DOHH2 (cell line): ENCODE data around the gene AGBL4.

Source experiments
- H3F3A ChIP-seq: fragments of 200-600 bp; sonication (generic), shearing (Covaris generic); 2 replicates; pipeline ENCODE4 v1.6.0; 2016; ENCODE audit warnings: antibody characterized with exemption, mild to moderate bottlenecking; ENCODE audit not compliant: control insufficient read depth, insufficient read depth
- H3K27ac ChIP-seq: fragments of 200-600 bp; sonication (generic); 2 replicates; pipeline ENCODE4 v1.5.1; 2014; ENCODE audit warnings: low read depth, mild to moderate bottlenecking, low read length, moderate library complexity
- H3K27me3 ChIP-seq: fragments of 200-600 bp; sonication (generic); 2 replicates; pipeline ENCODE4 v1.6.1; 2014; ENCODE audit warnings: mild to moderate bottlenecking, low read length, mixed read lengths; ENCODE audit not compliant: control insufficient read depth
- H3K36me3 ChIP-seq: fragments of 200-600 bp; sonication (generic); 2 replicates; pipeline ENCODE4 v1.6.1; 2014; ENCODE audit warnings: mild to moderate bottlenecking, low read length, moderate library complexity, mixed read lengths; ENCODE audit not compliant: control insufficient read depth
- H3K4me1 ChIP-seq: fragments of 200-600 bp; sonication (generic); 2 replicates; pipeline ENCODE4 v1.6.1; 2014; ENCODE audit warnings: mild to moderate bottlenecking, low read length, mixed read lengths; ENCODE audit not compliant: control insufficient read depth
- H3K4me2 ChIP-seq: fragments of 200-600 bp; sonication (generic); 2 replicates; pipeline ENCODE4 v1.6.0; 2014; ENCODE audit warnings: mild to moderate bottlenecking, low read length, moderate library complexity
- H3K4me3 ChIP-seq: fragments of 200-600 bp; sonication (generic); 2 replicates; pipeline ENCODE4 v1.5.1; 2014; ENCODE audit warnings: mild to moderate bottlenecking, low read length, mixed read lengths
- H3K79me2 ChIP-seq: fragments of 200-600 bp; sonication (generic); 2 replicates; pipeline ENCODE4 v1.6.1; 2014; ENCODE audit warnings: mild to moderate bottlenecking, low read length, mixed read lengths; ENCODE audit not compliant: control insufficient read depth
- H3K9me2 ChIP-seq: fragments of 200-600 bp; sonication (generic); replicated peaks from 2 replicates; pipeline ENCODE4 v1.6.1; 2014; ENCODE audit warnings: mild to moderate bottlenecking, low read length, mixed read lengths; ENCODE audit not compliant: control insufficient read depth
- H3K9me3 ChIP-seq: fragments of 200-600 bp; sonication (generic); 2 replicates; pipeline ENCODE4 v1.6.1; 2014; ENCODE audit warnings: antibody characterized with exemption, low read length, mixed read lengths; ENCODE audit not compliant: control insufficient read depth, insufficient read depth
- H4K20me1 ChIP-seq: fragments of 200-600 bp; sonication (generic); 2 replicates; pipeline ENCODE4 v1.6.0; 2014; ENCODE audit warnings: low read depth, mild to moderate bottlenecking, antibody characterized with exemption, low read length, moderate library complexity; ENCODE audit not compliant: control insufficient read depth, insufficient read depth
- CTCF ChIP-seq: fragments of 200-600 bp; sonication (generic); IDR thresholded peaks from one replicate; pipeline ENCODE4 v1.5.1; 2014; ENCODE audit warnings: antibody characterized with exemption, mild to moderate bottlenecking, low read depth, low read length; ENCODE audit not compliant: poor library complexity, severe bottlenecking
- EZH2phosphoT487 ChIP-seq: fragments of 200-600 bp; sonication (generic); IDR thresholded peaks from 2 replicates; pipeline ENCODE4 v1.6.1; 2017; ENCODE audit warnings: borderline replicate concordance, mild to moderate bottlenecking, antibody characterized with exemption, low read length, moderate library complexity, mixed read lengths

Gene AGBL4

GRCh38 chr1:48726557-48727215 is 1297.1 kb downstream of the AGBL4 start:
- no peaks in the 10 kb centered on the region for H3K36me3 ChIP-seq
- no peaks in the 10 kb centered on the region for H3F3A ChIP-seq
- H3K4me3 ChIP-seq = no peak overlapping the region
- H3K27me3 ChIP-seq = no peaks in the 10 kb centered on the region
- H3K9me3 ChIP-seq = no peaks in the 10 kb centered on the region
- H3K9me2 ChIP-seq = no peaks in the 10 kb centered on the region
- no peaks in the 10 kb centered on the region for H3K4me1 ChIP-seq
- no peaks in the 10 kb centered on the region for H4K20me1 ChIP-seq
- TF ChIP-seq EZH2phosphoT487 = no peak
- TF ChIP-seq CTCF = no peak
- H3K79me2 ChIP-seq = no peaks in the 10 kb centered on the region
- H3K4me2 ChIP-seq = no peak overlapping the region
- no peak overlapping the region for H3K27ac ChIP-seq

GRCh38 chr1:48726139-48726538 is 1297.6 kb downstream of the AGBL4 start:
- TF ChIP-seq EZH2phosphoT487 = no peak
- H3F3A ChIP-seq = no peaks in the 10 kb centered on the region
- no peaks in the 10 kb centered on the region for H4K20me1 ChIP-seq
- H3K36me3 ChIP-seq = no peaks in the 10 kb centered on the region
- no peaks in the 10 kb centered on the region for H3K27me3 ChIP-seq
- H3K79me2 ChIP-seq = no peaks in the 10 kb centered on the region
- no peaks in the 10 kb centered on the region for H3K4me1 ChIP-seq
- H3K27ac ChIP-seq = no peak overlapping the region
- H3K4me3 ChIP-seq = no peak overlapping the region
- no peaks in the 10 kb centered on the region for H3K9me2 ChIP-seq
- no peak overlapping the region for H3K4me2 ChIP-seq
- H3K9me3 ChIP-seq = no peaks in the 10 kb centered on the region

GRCh38 chr1:48725341-48726046 is 1298.3 kb downstream of the AGBL4 start:
- H3K27me3 ChIP-seq = no peaks in the 10 kb centered on the region
- H4K20me1 ChIP-seq = no peaks in the 10 kb centered on the region
- H3K4me2 ChIP-seq = no peak overlapping the region
- no peaks in the 10 kb centered on the region for H3F3A ChIP-seq
- no peaks in the 10 kb centered on the region for H3K4me1 ChIP-seq
- TF ChIP-seq CTCF (no peak), EZH2phosphoT487 (no peak)
- no peak overlapping the region for H3K27ac ChIP-seq
- no peak overlapping the region for H3K4me3 ChIP-seq
- H3K79me2 ChIP-seq = no peaks in the 10 kb centered on the region
- H3K9me3 ChIP-seq = no peaks in the 10 kb centered on the region
- no peaks in the 10 kb centered on the region for H3K36me3 ChIP-seq
- no peaks in the 10 kb centered on the region for H3K9me2 ChIP-seq

GRCh38 chr1:48720929-48721328 is 1302.8 kb downstream of the AGBL4 start:
- no peaks in the 10 kb centered on the region for H3K36me3 ChIP-seq

More at GRCh38 chr1:48720929-48721328, 1302.8 kb downstream of the AGBL4 start:
- Histone ChIP-seq H3K4me2 (no peak overlapping the region), H3F3A (no peaks in the 10 kb centered on the region), H3K4me1 (no peaks in the 10 kb centered on the region), H3K4me3 (no peak overlapping the region), H3K27ac (no peak overlapping the region), H3K27me3 (no peaks in the 10 kb centered on the region), H3K9me2 (no peaks in the 10 kb centered on the region), H3K9me3 (no peaks in the 10 kb centered on the region), H3K79me2 (no peaks in the 10 kb centered on the region), H4K20me1 (no peaks in the 10 kb centered on the region)
- TF ChIP-seq EZH2phosphoT487 (no peak), CTCF (no peak)
